ENCODE data around the gene TIPRL. TPM values are rescaled to one million over a fixed set of nuclear protein-coding genes. Genes with fewer than 3 reads are reported as not detected.

Gene TIPRL
- total RNA-seq, 4 donors from 2014 or later = 4.0 to 24.0 (median 19.6) TPM

DNA sequence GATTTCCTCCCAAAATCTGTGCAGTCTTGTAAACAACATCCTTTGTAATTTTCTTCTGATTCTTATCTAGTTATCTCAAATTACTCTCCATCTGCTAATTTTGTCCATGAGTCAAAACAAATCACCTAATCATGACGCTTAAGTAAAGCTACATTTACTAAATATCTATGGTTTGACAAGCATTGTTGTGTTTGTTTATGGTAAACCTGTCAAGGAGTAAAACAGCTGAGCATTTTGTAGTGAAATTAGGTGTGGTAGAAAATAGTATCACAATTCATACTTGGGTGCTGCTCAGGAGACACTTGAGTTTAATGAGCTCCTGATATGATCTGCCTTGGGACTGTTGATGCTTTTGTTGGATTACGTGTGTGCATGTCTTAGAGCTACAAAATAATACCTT is 11.6 kb downstream of the TIPRL start:
- Histone ChIP-seq H3K4me3 (no peak overlapping the region), H3K4me1 (no peaks in the 10 kb centered on the region), H3K36me3 (peaks cover 0 to 19% (median 8%) of the 10 kb centered on the region in 4 donors), H3K27me3 (no peaks in the 10 kb centered on the region), H3K27ac (no peak overlapping the region), H3K9me3 (no peaks in the 10 kb centered on the region)
- TF ChIP-seq, protein P1, sequence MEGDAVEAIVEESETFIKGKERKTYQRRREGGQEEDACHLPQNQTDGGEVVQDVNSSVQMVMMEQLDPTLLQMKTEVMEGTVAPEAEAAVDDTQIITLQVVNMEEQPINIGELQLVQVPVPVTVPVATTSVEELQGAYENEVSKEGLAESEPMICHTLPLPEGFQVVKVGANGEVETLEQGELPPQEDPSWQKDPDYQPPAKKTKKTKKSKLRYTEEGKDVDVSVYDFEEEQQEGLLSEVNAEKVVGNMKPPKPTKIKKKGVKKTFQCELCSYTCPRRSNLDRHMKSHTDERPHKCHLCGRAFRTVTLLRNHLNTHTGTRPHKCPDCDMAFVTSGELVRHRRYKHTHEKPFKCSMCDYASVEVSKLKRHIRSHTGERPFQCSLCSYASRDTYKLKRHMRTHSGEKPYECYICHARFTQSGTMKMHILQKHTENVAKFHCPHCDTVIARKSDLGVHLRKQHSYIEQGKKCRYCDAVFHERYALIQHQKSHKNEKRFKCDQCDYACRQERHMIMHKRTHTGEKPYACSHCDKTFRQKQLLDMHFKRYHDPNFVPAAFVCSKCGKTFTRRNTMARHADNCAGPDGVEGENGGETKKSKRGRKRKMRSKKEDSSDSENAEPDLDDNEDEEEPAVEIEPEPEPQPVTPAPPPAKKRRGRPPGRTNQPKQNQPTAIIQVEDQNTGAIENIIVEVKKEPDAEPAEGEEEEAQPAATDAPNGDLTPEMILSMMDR (IDR thresholded peaks at IDR 0.05) = no peak
- TF ChIP-seq EP300 (IDR thresholded peaks at IDR 0.05; ENCODE audit: low read depth) (no peak), POLR2AphosphoS5 (IDR thresholded peaks at IDR 0.05) (no peak), POLR2A (IDR thresholded peaks at IDR 0.05) (no peak)
- 71 to 84% methylated on average over 2 of the region's 2 CpGs for WGBS, 2 donors (ENCODE audit: low coverage in 1 of 2)
- in situ Hi-C loops (cut with MboI; ENCODE audit: low pct_ligation_motif_present in 1 of 4, low pct_unique_long_range_greater_than_20kb in 1 of 4, low sequenced_read_pairs in 3 of 4) = no loop called here
- intact Hi-C loops (cut with DNase I; ENCODE audit: low total_unique reads) = no loop called here
- DNase-seq = no peak

DNA sequence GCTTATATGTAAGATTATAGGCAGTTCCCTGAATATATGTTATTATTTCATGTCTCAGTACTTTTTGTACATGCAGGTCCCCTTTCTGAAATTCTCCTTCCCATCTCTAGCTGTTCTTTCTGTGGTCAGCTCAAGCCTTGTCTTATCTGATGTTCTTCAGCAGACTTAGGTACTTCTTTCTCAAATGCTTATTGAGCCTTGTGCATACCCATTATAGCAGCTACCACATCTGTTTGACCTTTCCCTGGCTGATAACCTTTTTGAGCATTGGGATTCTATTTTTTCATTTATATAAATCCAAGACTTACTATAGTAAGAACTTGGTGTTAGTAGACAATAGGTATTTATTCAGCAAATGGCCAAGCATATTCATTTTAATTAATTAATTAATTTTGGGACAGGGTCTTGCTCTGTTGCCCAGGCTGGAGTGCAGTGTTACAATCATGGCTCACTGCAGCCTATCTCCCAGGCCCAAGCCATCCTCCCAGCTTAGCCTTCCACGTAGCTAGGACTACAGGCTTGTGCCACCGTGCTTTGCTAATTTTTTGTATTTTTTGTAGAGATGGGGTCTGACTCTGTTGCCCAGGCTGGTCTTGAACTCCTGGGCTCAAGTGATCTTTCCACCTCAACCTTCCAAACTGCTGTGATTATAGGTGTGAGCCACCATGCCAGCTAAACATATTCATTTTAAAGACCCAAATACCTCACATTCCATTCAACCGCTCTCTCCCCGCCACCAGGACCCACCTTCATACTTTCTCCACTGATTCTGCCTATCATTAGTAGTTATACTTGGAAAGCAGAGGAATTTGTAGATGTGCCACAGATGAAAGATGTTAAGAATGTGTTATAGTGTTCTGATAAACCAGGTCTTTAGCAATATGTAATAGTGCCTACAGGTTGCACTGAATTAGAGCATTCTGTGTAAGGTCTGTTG is 16.7 kb downstream of the TIPRL start:
- no peaks in the 10 kb centered on the region for H3K27me3 ChIP-seq
- no peaks in the 10 kb centered on the region for H3K9me3 ChIP-seq
- no peaks in the 10 kb centered on the region for H3K4me1 ChIP-seq
- in situ Hi-C loops (cut with MboI; ENCODE audit: low pct_ligation_motif_present in 1 of 4, low pct_unique_long_range_greater_than_20kb in 1 of 4, low sequenced_read_pairs in 3 of 4) (no loop called here), intact Hi-C loops (cut with DNase I; ENCODE audit: low total_unique reads) (no loop called here)
- H3K27ac ChIP-seq = no peak overlapping the region
- TF ChIP-seq, protein P1 (IDR thresholded peaks at IDR 0.05) = no peak
- TF ChIP-seq POLR2AphosphoS5 (IDR thresholded peaks at IDR 0.05) (no peak), POLR2A (IDR thresholded peaks at IDR 0.05) (no peak), EP300 (IDR thresholded peaks at IDR 0.05; ENCODE audit: low read depth) (no peak)
- no peak overlapping the region for H3K4me3 ChIP-seq
- WGBS, 2 donors (ENCODE audit: low coverage in 1 of 2) = 90 to 96% methylated on average over 4 of the region's 4 CpGs
- no peak for DNase-seq
- H3K36me3 ChIP-seq = peaks cover 0 to 40% (median 19%) of the 10 kb centered on the region in 4 donors

DNA sequence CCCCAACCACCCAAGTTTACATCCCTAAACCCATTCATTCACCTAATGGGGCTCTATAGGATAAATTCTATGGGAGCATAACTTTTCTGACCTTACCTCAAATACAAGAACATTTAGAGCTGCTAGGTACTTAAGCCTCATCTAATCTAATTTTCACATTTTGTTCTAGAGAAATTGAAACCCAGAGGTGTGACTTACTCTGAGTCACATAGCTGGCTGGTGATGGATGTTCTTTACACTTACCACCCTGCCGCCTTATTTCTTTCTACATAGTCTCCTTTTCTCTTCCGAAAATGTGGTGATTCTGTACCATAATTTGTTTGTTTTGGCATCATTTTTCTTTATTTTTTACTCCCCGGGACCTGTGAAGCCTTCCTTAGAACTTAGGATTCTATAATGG is 20.3 kb downstream of the TIPRL start:
- intact Hi-C loops (cut with DNase I; ENCODE audit: low total_unique reads) = no loop called here
- Histone ChIP-seq H3K27me3 (no peaks in the 10 kb centered on the region), H3K27ac (no peak overlapping the region), H3K9me3 (no peaks in the 10 kb centered on the region), H3K36me3 (peaks cover 0 to 38% (median 13%) of the 10 kb centered on the region in 4 donors), H3K4me3 (no peak overlapping the region), H3K4me1 (no peaks in the 10 kb centered on the region)
- TF ChIP-seq POLR2A (IDR thresholded peaks at IDR 0.05) = no peak
- TF ChIP-seq POLR2AphosphoS5 (IDR thresholded peaks at IDR 0.05) = no peak
- no peak for TF ChIP-seq EP300 (IDR thresholded peaks at IDR 0.05; ENCODE audit: low read depth)
- TF ChIP-seq, protein P1 (IDR thresholded peaks at IDR 0.05) = no peak
- DNase-seq = no peak
- in situ Hi-C loops (cut with MboI; ENCODE audit: low pct_ligation_motif_present in 1 of 4, low pct_unique_long_range_greater_than_20kb in 1 of 4, low sequenced_read_pairs in 3 of 4) = no loop called here
- 64% methylated on average over 3 of the region's 3 CpGs; no CpG with 5 or more reads in 1 of the 2 donors for WGBS, 2 donors (ENCODE audit: low coverage in 1 of 2)

DNA sequence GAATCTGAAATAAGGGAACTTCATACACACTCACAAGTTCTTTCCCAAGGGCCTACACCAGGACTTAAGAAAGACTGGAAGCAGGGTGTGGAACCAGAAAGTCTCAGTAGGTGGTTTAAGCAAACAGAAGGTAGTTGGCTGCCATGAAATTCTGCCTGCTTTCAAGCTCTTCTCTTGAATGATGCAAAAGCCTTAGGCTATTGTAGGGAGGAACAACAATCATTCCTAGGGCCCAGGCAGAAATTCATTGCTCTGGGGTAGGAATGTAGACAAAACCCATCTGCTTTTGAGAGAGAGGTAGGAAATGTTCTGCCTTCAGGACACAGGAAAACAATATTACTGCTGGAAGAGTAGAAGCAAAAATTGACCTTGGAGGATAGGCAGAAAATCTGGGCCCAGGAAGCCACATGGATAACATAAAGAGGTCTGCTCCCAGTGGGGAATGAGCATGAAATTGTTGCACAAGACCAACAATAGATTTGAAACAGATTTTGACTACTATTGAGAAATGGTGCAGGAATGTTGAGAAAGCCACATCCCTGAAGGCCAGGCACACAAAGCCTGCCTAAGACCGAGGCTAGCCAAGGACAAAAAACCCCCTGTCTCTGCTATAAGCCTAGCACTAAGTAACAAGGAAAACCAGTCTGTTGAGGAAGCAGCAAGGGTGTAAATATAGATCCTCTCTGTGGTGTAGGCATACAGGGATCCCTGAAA is 24.3 kb downstream of the TIPRL start:
- Histone ChIP-seq H3K4me1 (no peaks in the 10 kb centered on the region), H3K27me3 (no peaks in the 10 kb centered on the region), H3K36me3 (peaks cover 0 to 28% (median 7%) of the 10 kb centered on the region in 4 donors), H3K9me3 (no peaks in the 10 kb centered on the region), H3K4me3 (no peak overlapping the region), H3K27ac (no peak overlapping the region)
- TF ChIP-seq EP300 (IDR thresholded peaks at IDR 0.05; ENCODE audit: low read depth) = no peak
- TF ChIP-seq POLR2AphosphoS5 (IDR thresholded peaks at IDR 0.05) = no peak
- TF ChIP-seq POLR2A (IDR thresholded peaks at IDR 0.05) = no peak
- TF ChIP-seq, protein P1 (IDR thresholded peaks at IDR 0.05) = no peak
- WGBS, 2 donors (ENCODE audit: low coverage in 1 of 2) = 81% methylated on average over 1 of the region's 1 CpG; no CpG with 5 or more reads in 1 of the 2 donors
- in situ Hi-C loops (cut with MboI; ENCODE audit: low pct_ligation_motif_present in 1 of 4, low pct_unique_long_range_greater_than_20kb in 1 of 4, low sequenced_read_pairs in 3 of 4) = no loop called here
- no peak for DNase-seq
- intact Hi-C loops (cut with DNase I; ENCODE audit: low total_unique reads) = no loop called here

All from transverse colon (tissue), 4 donors.